CD4-positive, alpha-beta T cell treated with Interleukin-15 for 4 hours (primary cell): Measurements from ENCODE around the gene MX2.

ENCODE experiments used
- DNase-seq: peaks from one replicate; pipeline ENCODE4 v3.0.0-alpha.2; 2020; ENCODE audit warnings: low spot score

MX2 gene

GRCh38 chr21:41379901-41380300 lies 18.1 kb downstream of the MX2 start:
- DNase-seq = no peak

DNA sequence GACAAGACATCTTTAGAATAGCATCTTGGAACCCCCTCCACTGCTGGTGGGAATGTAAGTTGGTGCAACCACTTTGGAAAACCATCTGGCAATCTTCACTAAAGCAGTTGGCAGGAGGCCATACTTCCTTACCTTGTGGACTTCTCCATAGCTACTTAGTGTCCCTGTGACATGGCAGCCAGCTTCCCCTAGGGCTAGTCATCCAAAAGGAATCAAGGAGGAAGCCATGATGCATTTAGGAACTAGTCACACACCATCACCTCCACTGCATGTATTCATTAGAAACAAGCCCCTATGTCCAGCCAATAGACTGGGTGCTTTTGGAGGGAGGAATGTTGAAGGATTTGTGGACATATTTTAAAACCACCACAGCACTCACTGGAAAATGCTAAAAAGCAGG lies 19.9 kb downstream of the MX2 start:
- no peak for DNase-seq

DNA sequence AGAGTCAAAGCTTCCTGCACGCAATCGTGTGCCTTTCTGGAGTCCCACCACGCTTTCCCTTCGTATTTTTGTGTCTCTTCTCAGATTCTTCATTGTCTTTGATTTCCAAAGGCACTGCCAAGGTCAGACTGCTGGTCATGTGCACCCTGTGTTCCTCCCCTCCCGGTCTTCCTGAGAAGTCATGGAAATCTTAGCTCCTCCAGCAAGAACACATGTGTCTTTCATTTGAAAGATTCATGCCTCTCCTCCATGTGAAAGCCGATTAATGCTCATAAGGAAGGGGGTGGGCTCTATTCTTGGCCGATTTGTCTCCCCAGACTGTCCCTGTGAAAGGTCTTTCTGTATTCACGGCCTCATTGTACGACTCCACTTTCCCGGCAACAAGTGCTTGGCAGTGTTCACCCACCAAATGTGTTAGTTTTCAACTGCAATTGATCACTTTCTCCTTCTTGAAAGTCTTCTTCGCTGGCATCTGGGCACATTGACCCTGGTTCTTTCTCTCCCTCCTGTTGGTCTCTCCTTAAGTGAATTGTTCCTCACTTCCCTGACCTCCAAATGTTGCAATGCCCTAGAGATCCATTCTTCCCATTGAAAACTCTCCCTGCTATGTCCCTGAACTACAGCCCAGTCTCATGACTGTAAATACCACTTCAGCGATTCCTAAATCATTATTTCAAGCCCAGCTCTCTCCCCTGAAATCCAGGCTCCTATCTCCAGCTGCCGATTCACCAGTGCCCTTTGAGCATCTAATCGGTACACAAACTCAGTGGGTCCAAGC lies 25.4 kb downstream of the MX2 start:
- DNase-seq = no peak

DNA sequence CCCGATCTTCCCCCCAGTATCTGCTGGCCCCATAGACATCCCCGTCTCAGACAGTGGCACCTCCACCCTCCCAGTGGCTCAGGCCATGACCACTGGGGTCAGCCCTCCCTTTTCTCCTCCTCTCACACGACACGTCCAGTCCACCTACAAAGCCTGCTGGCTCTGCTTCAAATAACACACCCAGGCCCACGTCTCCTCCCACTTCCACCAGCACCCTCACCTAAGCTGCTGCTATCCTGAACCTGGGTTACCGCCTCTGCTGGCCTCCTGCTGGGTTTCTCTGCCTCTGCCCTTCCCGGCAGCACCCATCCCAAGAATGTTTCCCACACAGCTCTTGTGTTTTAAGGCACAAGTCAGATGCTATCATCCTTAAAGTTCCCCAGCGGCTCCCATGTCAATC lies 26.0 kb downstream of the MX2 start:
- no peak for DNase-seq

- no peak for DNase-seq
Measured at GRCh38 chr21:41388259-41388658, 26.4 kb downstream of the MX2 start.

DNA sequence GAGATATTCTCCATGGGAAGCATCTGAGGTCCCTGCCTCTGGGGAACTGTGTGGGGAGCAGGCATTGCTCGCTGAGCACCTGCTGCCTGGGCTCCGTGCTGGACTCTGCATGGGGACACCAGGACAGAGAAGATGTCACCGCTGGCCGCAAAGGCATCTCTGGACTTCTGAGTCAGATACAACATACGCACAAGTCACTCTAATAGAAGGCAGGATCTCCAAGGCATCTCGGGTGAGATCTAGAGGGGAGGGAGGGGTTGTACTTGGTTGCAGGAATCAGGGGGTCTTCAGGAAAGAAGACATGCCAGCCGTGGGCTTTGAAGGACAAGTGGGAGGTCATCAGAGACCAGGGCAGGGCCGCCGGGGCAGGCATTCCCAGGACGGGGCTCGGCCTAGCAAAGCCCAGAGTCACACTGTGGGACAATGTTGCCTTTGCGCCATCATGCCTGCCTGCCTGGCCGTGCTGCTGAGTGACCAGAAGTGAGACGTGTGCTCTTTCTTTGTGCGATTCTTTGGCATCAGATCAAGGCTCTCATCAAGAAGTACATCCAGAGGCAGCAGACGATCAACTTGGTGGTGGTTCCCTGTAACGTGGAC lies 28.3 kb downstream of the MX2 start:
- no peak for DNase-seq

- DNase-seq = no peak
Measured at GRCh38 chr21:41393876-41394465, 32.1 kb downstream of the MX2 start.

GRCh38 chr21:41396558-41397075 lies 34.8 kb downstream of the MX2 start:
- no peak for DNase-seq

DNA sequence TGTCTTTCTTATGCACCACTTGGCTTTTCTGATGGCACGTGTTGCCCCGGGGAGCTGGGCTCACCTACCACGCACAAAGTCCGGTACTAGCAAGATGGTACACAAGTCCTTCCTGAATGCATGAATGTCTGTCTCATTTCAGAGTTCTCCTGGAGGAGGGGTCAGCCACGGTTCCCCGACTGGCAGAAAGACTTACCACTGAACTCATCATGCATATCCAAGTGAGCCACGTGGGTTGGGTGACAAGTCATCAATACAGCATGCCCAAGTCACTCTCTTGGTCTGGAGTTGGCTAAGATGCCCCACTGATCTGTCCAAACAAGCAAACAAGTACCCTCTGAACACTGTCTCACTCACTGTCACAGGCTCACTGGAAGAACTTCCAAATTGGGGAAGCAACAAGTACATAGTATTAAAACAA lies 35.7 kb downstream of the MX2 start:
- DNase-seq = no peak

DNA sequence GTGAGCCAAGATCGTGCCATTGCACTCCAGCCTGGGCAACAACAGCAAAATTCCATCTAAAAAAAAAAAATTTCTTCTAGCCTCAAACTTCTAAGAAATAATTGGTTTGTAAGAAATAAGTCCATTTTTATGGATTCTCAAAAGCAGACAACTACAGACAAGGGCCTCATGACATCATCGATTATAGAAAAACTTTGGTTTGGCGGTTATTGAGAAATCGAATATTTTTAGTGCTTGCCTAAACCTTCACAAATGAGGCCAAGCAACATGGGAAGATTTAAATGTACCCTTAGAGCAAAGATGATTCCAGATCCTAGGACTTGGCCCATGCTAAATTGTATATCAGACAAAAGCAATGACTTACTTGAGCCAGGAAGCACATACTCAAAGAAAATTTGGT lies 36.4 kb downstream of the MX2 start:
- DNase-seq = no peak

GRCh38 chr21:41398831-41399230 lies 37.0 kb downstream of the MX2 start:
- no peak for DNase-seq

DNA sequence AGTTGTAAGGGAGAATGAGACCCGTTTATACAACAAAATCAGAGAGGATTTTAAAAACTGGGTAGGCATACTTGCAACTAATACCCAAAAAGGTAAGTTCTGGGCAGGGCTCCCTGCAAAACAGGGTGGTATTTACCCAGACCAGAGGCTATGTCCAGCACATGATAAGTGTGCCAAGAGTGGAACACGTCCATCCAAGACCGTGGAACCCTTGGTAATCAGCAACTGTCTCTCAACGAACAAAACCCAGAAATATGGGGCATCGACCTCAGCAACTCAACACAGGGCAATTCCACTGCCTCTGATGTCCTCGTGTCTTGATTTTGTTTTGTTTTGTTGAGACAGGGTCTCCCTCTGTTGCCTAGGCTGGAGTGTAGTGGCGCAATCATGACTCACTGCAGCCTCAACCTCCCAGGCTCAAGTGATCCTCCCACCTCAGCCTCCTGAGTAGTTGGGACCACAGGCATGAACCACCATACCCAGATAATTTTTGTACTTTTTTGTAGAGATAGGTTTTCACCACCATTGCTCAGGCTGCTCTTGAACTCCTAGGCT lies 37.5 kb downstream of the MX2 start:
- DNase-seq = no peak

DNA sequence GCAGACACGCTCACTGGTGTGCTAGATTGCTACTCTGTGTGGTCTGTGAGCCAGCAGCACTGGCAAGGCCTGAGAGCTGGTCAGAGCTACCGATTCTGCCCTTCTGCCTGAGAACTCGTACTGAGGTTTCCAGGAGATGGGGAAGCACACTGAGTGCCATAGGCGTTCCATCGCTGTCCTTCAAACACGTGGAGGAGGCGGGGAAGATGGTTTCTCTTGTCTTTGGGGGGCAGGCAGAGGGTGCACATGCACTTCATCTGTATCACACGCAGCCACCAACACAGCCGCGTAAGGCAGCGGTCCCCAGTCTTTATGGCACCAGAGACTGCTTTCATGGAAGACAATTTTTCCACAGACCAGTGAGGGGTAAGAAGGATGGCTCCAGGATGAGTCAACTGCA lies 40.4 kb downstream of the MX2 start:
- no peak for DNase-seq

- DNase-seq = no peak
Measured at GRCh38 chr21:41402796-41403195, 41.0 kb downstream of the MX2 start.

DNA sequence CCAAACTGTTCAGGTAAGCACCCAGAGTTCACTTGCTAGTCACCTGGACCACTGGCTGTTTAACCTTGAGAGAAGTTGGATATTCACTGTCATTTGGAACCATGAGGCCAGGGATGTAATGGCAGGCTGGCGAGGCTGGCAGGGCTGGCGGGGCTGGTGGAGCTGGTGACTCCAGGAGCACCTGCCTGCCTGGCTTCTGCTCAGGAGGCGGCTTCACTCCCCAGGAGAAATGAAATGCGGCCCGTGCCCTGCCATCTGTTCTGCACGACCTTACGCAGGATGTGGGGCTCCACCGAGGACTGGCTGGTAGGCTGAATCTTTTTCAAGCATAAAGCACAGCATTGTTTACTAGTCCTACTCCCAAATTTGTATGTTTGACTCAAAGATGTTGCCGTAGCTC lies 41.5 kb downstream of the MX2 start:
- no peak for DNase-seq

DNA sequence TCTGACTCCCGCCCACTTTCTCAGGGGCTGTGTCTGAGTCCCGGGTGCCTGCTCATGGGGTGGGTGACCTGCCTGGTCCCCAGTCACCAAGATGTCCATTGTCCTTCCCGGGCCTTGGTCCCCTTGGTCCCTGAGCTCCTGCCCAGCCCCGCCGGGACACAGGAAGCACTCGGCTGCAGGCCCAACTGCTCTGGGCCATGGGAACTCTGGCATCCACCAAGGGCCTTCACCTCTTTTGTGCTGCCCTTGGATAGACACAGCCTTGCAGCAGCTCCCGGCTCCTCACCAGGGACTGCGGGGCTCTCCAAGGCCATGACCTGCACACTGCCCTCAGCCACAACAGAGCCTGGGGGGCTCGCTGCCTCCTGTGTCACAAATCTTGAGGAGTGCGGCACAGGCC lies 42.1 kb downstream of the MX2 start:
- no peak for DNase-seq

- DNase-seq = no peak
Measured at GRCh38 chr21:41405321-41405720, 43.5 kb downstream of the MX2 start.

- no peak for DNase-seq
Measured at GRCh38 chr21:41406340-41406739, 44.5 kb downstream of the MX2 start.

DNA sequence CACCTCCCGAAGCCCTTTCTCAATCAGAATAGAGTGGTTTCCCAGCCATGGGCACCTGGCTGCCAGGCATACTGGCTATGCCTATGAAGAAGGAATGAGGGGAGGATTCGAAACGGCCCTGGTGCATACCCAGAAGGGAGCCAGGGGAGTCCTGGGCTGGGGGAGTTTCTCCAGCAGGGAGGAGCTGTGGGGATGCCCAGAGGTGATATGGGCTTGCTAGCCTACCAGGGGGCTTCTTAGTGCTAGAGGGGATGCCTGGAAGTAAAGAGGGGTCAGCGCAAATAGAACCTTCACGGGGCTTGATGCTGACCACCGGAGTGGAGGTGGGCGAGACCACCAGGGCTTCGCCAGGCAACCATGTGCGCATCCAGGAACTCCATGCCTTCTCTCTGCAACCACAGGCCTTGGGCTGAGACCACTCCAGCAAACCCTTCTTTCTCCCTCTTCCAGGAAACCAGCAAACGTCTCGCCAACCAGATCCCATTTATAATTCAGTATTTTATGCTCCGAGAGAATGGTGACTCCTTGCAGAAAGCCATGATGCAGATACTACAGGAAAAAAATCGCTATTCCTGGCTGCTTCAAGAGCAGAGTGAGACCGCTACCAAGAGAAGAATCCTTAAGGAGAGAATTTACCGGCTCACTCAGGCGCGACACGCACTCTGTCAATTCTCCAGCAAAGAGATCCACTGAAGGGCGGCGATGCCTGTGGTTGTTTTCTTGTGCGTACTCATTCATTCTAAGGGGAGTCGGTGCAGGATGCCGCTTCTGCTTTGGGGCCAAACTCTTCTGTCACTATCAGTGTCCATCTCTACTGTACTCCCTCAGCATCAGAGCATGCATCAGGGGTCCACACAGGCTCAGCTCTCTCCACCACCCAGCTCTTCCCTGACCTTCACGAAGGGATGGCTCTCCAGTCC lies 46.0 kb downstream of the MX2 start:
- no peak for DNase-seq

DNA sequence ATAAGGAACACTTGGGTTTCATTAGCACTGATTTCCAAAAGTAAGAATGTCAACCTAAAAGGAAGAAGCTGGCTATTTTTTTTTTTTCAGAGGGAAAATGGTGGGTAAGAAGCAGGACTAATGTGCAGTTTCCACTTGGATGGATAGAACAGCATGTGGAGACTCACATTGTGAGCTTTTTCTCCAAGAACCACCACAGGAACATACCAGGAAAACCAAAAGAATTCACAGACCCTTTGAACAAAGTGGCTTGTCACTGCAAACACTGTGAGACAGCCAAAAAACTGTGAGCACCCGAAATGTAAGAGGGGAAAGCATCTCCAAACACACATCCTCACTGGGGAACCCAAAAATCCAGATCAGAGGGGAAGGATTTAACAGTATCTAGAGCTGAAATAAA lies 48.5 kb downstream of the MX2 start:
- DNase-seq = no peak

DNA sequence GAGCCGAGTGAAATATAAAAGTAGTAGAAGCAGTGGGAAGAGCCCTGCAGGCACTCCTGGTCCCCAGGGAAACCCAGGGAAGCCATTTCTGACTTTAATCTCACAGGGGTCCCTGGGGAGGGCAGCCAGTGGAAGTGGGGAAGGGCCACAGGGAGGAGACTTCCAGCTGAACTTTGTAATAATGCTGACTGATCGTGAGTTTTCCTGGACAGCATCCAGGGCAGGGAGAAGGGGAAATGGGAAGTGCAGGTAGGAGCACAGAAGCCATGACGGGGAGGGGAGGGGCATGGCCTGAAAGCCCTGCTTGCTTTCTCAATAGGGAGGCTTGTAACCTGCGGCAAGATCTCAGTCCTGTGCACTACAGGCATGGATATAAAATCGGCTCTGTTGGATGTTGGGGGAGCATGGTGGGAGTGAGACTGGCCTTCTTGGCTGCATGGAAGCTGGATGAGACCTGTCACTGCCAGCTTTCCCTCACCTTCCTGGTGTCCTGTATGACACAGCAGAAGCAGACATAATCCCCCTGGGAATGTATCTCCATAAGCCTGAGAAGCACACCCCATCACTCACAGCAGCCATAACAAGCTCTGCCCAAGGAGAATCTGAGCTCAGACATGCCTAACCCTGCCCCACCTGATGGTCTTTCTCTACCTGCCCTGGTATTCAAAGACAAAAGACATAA lies 49.1 kb downstream of the MX2 start:
- no peak for DNase-seq
